Raji (cell line): ENCODE measurements around the gene THSD7B.

Source experiments
- POLR2A ChIP-seq: IDR thresholded peaks from 2 replicates; pipeline ENCODE4 v1.6.1; 2011; ENCODE audit warnings: low read depth, low read length, control low read depth; ENCODE audit not compliant: insufficient read depth

THSD7B gene

GRCh38 chr2:137048455-137048854 is 283.1 kb downstream of the THSD7B start:
- no peak for TF ChIP-seq POLR2A

- no peak for TF ChIP-seq POLR2A
These were observed 284.2 kb downstream of the THSD7B start for GRCh38 chr2:137049518-137049917.

GRCh38 chr2:137050949-137051348 is 285.6 kb downstream of the THSD7B start:
- TF ChIP-seq POLR2A: no peak

GRCh38 chr2:137051778-137052398 is 286.5 kb downstream of the THSD7B start:
- no peak for TF ChIP-seq POLR2A

- no peak for TF ChIP-seq POLR2A
These were observed 291.4 kb downstream of the THSD7B start for GRCh38 chr2:137056704-137057103.

GRCh38 chr2:137091704-137092103 is 326.4 kb downstream of the THSD7B start:
- TF ChIP-seq POLR2A: no peak

- no peak for TF ChIP-seq POLR2A
These were observed 327.8 kb downstream of the THSD7B start for GRCh38 chr2:137093116-137093515.

GRCh38 chr2:137096187-137096586 is 330.8 kb downstream of the THSD7B start:
- TF ChIP-seq POLR2A: no peak

- no peak for TF ChIP-seq POLR2A
These were observed 331.3 kb downstream of the THSD7B start for GRCh38 chr2:137096693-137097092.

- TF ChIP-seq POLR2A: no peak
These were observed 342.6 kb downstream of the THSD7B start for GRCh38 chr2:137107904-137108303.

- TF ChIP-seq POLR2A: no peak
These were observed 346.6 kb downstream of the THSD7B start for GRCh38 chr2:137111896-137112295.

GRCh38 chr2:137115081-137115794 is 349.9 kb downstream of the THSD7B start:
- no peak for TF ChIP-seq POLR2A

GRCh38 chr2:137115795-137116089 is 350.4 kb downstream of the THSD7B start:
- TF ChIP-seq POLR2A: no peak

GRCh38 chr2:137117385-137117784 is 352.0 kb downstream of the THSD7B start:
- TF ChIP-seq POLR2A: no peak

GRCh38 chr2:137118140-137118539 is 352.8 kb downstream of the THSD7B start:
- TF ChIP-seq POLR2A: no peak

- no peak for TF ChIP-seq POLR2A
These were observed 357.9 kb downstream of the THSD7B start for GRCh38 chr2:137123226-137123625.

GRCh38 chr2:137133225-137133624 is 367.9 kb downstream of the THSD7B start:
- TF ChIP-seq POLR2A: no peak
